ENCODE data around the gene CYB561A3. TPM values are rescaled to one million over a fixed set of nuclear protein-coding genes. Genes with fewer than 3 reads are reported as not detected.

CYB561A3 gene
- total RNA-seq, 2 donors from 2014 or later = 17.3 to 22.8 TPM

- H3K4me1 ChIP-seq (ENCODE audit: control insufficient read depth, insufficient read depth, low read length) = no peaks in the 10 kb centered on the region
- no peak overlapping the region for H3K27ac ChIP-seq (ENCODE audit: low read depth, low read length)
- 93 to 95% methylated on average over 6 of the region's 6 CpGs for WGBS, 2 experiments (ENCODE audit: insufficient coverage in 1 of 2, insufficient read length in 1 of 2)
These were observed 14.1 kb upstream of the CYB561A3 start for GRCh38 chr11:61375761-61376108.

GRCh38 chr11:61372659-61373420, 11.2 kb upstream of the CYB561A3 start:
- TF ChIP-seq CTCF (conservative IDR thresholded peaks at IDR 0.05) = no peak
- no peak overlapping the region for H3K4me3 Mint-ChIP-seq
- WGBS, 2 experiments (ENCODE audit: insufficient coverage in 1 of 2, insufficient read length in 1 of 2) = 96 to 97% methylated on average over 7 to 8 of the region's 8 CpGs

More at GRCh38 chr11:61375761-61376108, 14.1 kb upstream of the CYB561A3 start:
- Histone ChIP-seq H3K4me3 (ENCODE audit: low read length) (no peak overlapping the region), H3K9me3 (ENCODE audit: control insufficient read depth, low read length) (peaks cover 58% of the 10 kb centered on the region), H3K27me3 (ENCODE audit: control insufficient read depth, insufficient read depth, low read length, poor library complexity, severe bottlenecking) (no peaks in the 10 kb centered on the region), H3K36me3 (ENCODE audit: control insufficient read depth, insufficient read depth, low read length) (peaks cover 45% of the 10 kb centered on the region), H3K9ac (ENCODE audit: extremely low read depth, low read length, poor library complexity, severe bottlenecking) (no peak overlapping the region)
- Mint-ChIP-seq H3K9me3 (peaks cover 45% of the 10 kb centered on the region), H3K4me1 (no peaks in the 10 kb centered on the region), H3K27me3 (ENCODE audit: insufficient read depth) (no peaks in the 10 kb centered on the region), H3K36me3 (ENCODE audit: low read depth) (peaks cover 51% of the 10 kb centered on the region), H3K4me3 (no peak overlapping the region), H3K27ac (no peak overlapping the region)
- no peak for TF ChIP-seq CTCF (conservative IDR thresholded peaks at IDR 0.05)
- no peak for DNase-seq

GRCh38 chr11:61370349-61371005, 8.8 kb upstream of the CYB561A3 start:
- H3K36me3 Mint-ChIP-seq (ENCODE audit: low read depth) = peaks cover 82% of the 10 kb centered on the region

More at GRCh38 chr11:61372659-61373420, 11.2 kb upstream of the CYB561A3 start:
- Mint-ChIP-seq H3K4me1 (no peaks in the 10 kb centered on the region), H3K27me3 (ENCODE audit: insufficient read depth) (no peaks in the 10 kb centered on the region), H3K27ac (no peak overlapping the region), H3K36me3 (ENCODE audit: low read depth) (peaks cover 79% of the 10 kb centered on the region), H3K9me3 (peaks cover 48% of the 10 kb centered on the region)
- H3K9me3 ChIP-seq (ENCODE audit: control insufficient read depth, low read length) = peaks cover 58% of the 10 kb centered on the region
- no peak overlapping the region for H3K27ac ChIP-seq (ENCODE audit: low read depth, low read length)
- H3K36me3 ChIP-seq (ENCODE audit: control insufficient read depth, insufficient read depth, low read length) = peaks cover 70% of the 10 kb centered on the region
- H3K9ac ChIP-seq (ENCODE audit: extremely low read depth, low read length, poor library complexity, severe bottlenecking) = no peak overlapping the region
- peak overlapping the region; percentile 65 for H3K4me3 ChIP-seq (ENCODE audit: low read length)
- H3K4me1 ChIP-seq (ENCODE audit: control insufficient read depth, insufficient read depth, low read length) = no peaks in the 10 kb centered on the region
- no peaks in the 10 kb centered on the region for H3K27me3 ChIP-seq (ENCODE audit: control insufficient read depth, insufficient read depth, low read length, poor library complexity, severe bottlenecking)
- no peak for DNase-seq

More at GRCh38 chr11:61370349-61371005, 8.8 kb upstream of the CYB561A3 start:
- Mint-ChIP-seq H3K4me3 (no peak overlapping the region), H3K27me3 (ENCODE audit: insufficient read depth) (no peaks in the 10 kb centered on the region), H3K27ac (no peak overlapping the region), H3K4me1 (no peaks in the 10 kb centered on the region), H3K9me3 (peaks cover 44% of the 10 kb centered on the region)
- no peak overlapping the region for H3K9ac ChIP-seq (ENCODE audit: extremely low read depth, low read length, poor library complexity, severe bottlenecking)
- no peak overlapping the region for H3K4me3 ChIP-seq (ENCODE audit: low read length)
- H3K36me3 ChIP-seq (ENCODE audit: control insufficient read depth, insufficient read depth, low read length) = peaks cover 79% of the 10 kb centered on the region
- DNase-seq = no peak
- 96 to 98% methylated on average over 4 to 7 of the region's 8 CpGs for WGBS, 2 experiments (ENCODE audit: insufficient coverage in 1 of 2, insufficient read length in 1 of 2)
- H3K4me1 ChIP-seq (ENCODE audit: control insufficient read depth, insufficient read depth, low read length) = no peaks in the 10 kb centered on the region
- H3K27ac ChIP-seq (ENCODE audit: low read depth, low read length) = no peak overlapping the region
- TF ChIP-seq CTCF (conservative IDR thresholded peaks at IDR 0.05) = no peak
- H3K9me3 ChIP-seq (ENCODE audit: control insufficient read depth, low read length) = peaks cover 43% of the 10 kb centered on the region
- H3K27me3 ChIP-seq (ENCODE audit: control insufficient read depth, insufficient read depth, low read length, poor library complexity, severe bottlenecking) = no peaks in the 10 kb centered on the region
